ENCODE results near the gene ASTN2. TPM values are rescaled to one million over a fixed set of nuclear protein-coding genes. Genes with fewer than 3 reads are reported as not detected.

Gene ASTN2
- total and polyA plus RNA-seq, 2 experiments from 2014 or later, result 7.0 to 24.6 TPM

- DNase-seq (ENCODE audit: low spot score) (no peak), ATAC-seq (no peak)
- no peaks in the 10 kb centered on the region for H3K36me3 Mint-ChIP-seq (ENCODE audit: low read depth)
- no peaks in the 10 kb centered on the region for H3K27me3 Mint-ChIP-seq (ENCODE audit: insufficient read depth, low read depth, poor library complexity)
- H3K4me2 ChIP-seq, result no peak overlapping the region
- no peaks in the 10 kb centered on the region for H3K36me3 ChIP-seq (ENCODE audit: insufficient read depth)
- no peak overlapping the region for H3K4me3 ChIP-seq
- no peak overlapping the region for H3K27ac Mint-ChIP-seq
- H3K4me1 Mint-ChIP-seq, result no peaks in the 10 kb centered on the region; the same call in 2 of the 3 replicates
- no peaks in the 10 kb centered on the region for H3K4me1 ChIP-seq (ENCODE audit: insufficient read depth)
- H3F3A ChIP-seq (replicated peaks; ENCODE audit: low read depth), result no peaks in the 10 kb centered on the region
- peaks cover 8% of the 10 kb centered on the region; the same call in 1 of the 2 replicates for H3K9me2 ChIP-seq (ENCODE audit: insufficient read depth)
- H3K79me2 ChIP-seq (replicated peaks; ENCODE audit: insufficient read depth), result no peaks in the 10 kb centered on the region
- H3K4me3 Mint-ChIP-seq, result no peak overlapping the region
- H3K27me3 ChIP-seq (ENCODE audit: insufficient read depth), result no peaks in the 10 kb centered on the region
- no peak overlapping the region for H2AFZ ChIP-seq
- H4K20me1 ChIP-seq (replicated peaks; ENCODE audit: insufficient read depth), result no peaks in the 10 kb centered on the region; the same call in 1 of the 2 replicates
- TF ChIP-seq CREB1 (CRISPR knock-in tag; IDR thresholded peaks at IDR 0.05; ENCODE audit: low read depth) (no peak), EZH2phosphoT487 (IDR thresholded peaks at IDR 0.05; ENCODE audit: unreplicated experiment) (no peak)
- TF ChIP-seq, protein P1, sequence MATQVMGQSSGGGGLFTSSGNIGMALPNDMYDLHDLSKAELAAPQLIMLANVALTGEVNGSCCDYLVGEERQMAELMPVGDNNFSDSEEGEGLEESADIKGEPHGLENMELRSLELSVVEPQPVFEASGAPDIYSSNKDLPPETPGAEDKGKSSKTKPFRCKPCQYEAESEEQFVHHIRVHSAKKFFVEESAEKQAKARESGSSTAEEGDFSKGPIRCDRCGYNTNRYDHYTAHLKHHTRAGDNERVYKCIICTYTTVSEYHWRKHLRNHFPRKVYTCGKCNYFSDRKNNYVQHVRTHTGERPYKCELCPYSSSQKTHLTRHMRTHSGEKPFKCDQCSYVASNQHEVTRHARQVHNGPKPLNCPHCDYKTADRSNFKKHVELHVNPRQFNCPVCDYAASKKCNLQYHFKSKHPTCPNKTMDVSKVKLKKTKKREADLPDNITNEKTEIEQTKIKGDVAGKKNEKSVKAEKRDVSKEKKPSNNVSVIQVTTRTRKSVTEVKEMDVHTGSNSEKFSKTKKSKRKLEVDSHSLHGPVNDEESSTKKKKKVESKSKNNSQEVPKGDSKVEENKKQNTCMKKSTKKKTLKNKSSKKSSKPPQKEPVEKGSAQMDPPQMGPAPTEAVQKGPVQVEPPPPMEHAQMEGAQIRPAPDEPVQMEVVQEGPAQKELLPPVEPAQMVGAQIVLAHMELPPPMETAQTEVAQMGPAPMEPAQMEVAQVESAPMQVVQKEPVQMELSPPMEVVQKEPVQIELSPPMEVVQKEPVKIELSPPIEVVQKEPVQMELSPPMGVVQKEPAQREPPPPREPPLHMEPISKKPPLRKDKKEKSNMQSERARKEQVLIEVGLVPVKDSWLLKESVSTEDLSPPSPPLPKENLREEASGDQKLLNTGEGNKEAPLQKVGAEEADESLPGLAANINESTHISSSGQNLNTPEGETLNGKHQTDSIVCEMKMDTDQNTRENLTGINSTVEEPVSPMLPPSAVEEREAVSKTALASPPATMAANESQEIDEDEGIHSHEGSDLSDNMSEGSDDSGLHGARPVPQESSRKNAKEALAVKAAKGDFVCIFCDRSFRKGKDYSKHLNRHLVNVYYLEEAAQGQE (IDR thresholded peaks at IDR 0.05; ENCODE audit: unreplicated experiment), result no peak
- no peak overlapping the region for H3K27ac ChIP-seq (ENCODE audit: low read depth)
- no peaks in the 10 kb centered on the region; the same call in 2 of the 3 replicates for H3K9me3 Mint-ChIP-seq
These were observed 1010.6 kb downstream of the ASTN2 start for GRCh38 chr9:116404228-116404627.

DNA sequence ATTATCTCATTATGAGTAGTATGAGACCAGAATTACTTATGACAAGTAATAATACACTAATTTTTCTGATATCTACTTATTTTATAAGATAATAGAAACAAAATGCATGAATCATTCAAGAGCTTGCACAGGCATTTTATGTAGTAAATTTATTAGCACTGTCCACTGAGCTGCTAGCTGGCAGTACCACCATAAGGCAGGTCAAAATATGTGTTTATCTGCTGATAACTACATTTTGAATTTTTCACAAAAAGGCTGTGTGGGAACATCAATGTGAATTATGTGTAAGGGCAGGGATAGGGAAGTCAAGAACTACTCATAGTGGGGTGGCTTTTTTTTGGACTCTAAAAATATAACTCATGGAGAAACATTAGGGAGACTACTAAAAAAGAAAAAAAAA is 1011.7 kb downstream of the ASTN2 start:
- DNase-seq (ENCODE audit: low spot score) (no peak), ATAC-seq (no peak)
- no peaks in the 10 kb centered on the region for H3K36me3 Mint-ChIP-seq (ENCODE audit: low read depth)
- no peaks in the 10 kb centered on the region for H3K4me1 Mint-ChIP-seq
- H3K4me2 ChIP-seq, result no peak overlapping the region
- no peak overlapping the region for H3K4me3 Mint-ChIP-seq
- no peak overlapping the region for H3K27ac Mint-ChIP-seq
- no peaks in the 10 kb centered on the region; the same call in 1 of the 2 replicates for H4K20me1 ChIP-seq (replicated peaks; ENCODE audit: insufficient read depth)
- no peaks in the 10 kb centered on the region for H3K9me2 ChIP-seq (ENCODE audit: insufficient read depth)
- no peak overlapping the region for H3K4me3 ChIP-seq
- no peaks in the 10 kb centered on the region; the same call in 2 of the 3 replicates for H3K9me3 Mint-ChIP-seq
- H3F3A ChIP-seq (replicated peaks; ENCODE audit: low read depth), result no peaks in the 10 kb centered on the region
- H3K27me3 Mint-ChIP-seq (ENCODE audit: insufficient read depth, low read depth, poor library complexity), result no peaks in the 10 kb centered on the region
- no peaks in the 10 kb centered on the region for H3K27me3 ChIP-seq (ENCODE audit: insufficient read depth)
- no peak overlapping the region for H3K27ac ChIP-seq (ENCODE audit: low read depth)
- TF ChIP-seq, protein P1 (IDR thresholded peaks at IDR 0.05; ENCODE audit: unreplicated experiment), result no peak
- TF ChIP-seq CTCF (conservative IDR thresholded peaks at IDR 0.05; ENCODE audit: low read depth in 2 of 2), result no peak
- no peak for TF ChIP-seq EZH2 (IDR thresholded peaks at IDR 0.05; ENCODE audit: low read depth, unreplicated experiment)
- TF ChIP-seq STAT1 (IDR thresholded peaks at IDR 0.05; ENCODE audit: unreplicated experiment), result no peak
- no peak for TF ChIP-seq POLR2AphosphoS5 (IDR thresholded peaks at IDR 0.05; ENCODE audit: low read depth)
- no peak for TF ChIP-seq CREB1 (CRISPR knock-in tag; IDR thresholded peaks at IDR 0.05; ENCODE audit: low read depth)
- no peak for TF ChIP-seq JUNB (IDR thresholded peaks at IDR 0.05; ENCODE audit: unreplicated experiment)
- TF ChIP-seq ZNF331 (CRISPR knock-in tag; IDR thresholded peaks at IDR 0.05; ENCODE audit: low read depth), result no peak
- no peak overlapping the region for H2AFZ ChIP-seq
- H3K79me2 ChIP-seq (replicated peaks; ENCODE audit: insufficient read depth), result no peaks in the 10 kb centered on the region
- no peaks in the 10 kb centered on the region for H3K4me1 ChIP-seq (ENCODE audit: insufficient read depth)
- no peaks in the 10 kb centered on the region for H3K36me3 ChIP-seq (ENCODE audit: insufficient read depth)

Measured in GM23338 (cell line).